C4-2B (cell line): Measurements from ENCODE around the gene TTC34.
"Not testable (repeated sequence)": the region's sequence is repeated elsewhere in the genome, so short reads cannot be mapped to it uniquely, and the experiment has no call there.

Source experiments
- CTCF ChIP-seq: fragments of 450-650 bp; conservative IDR thresholded peaks from 2 replicates; pipeline ENCODE4 v1.5.1; 2017; ENCODE audit warnings: mild to moderate bottlenecking
- ZFX ChIP-seq: fragments of 450-650 bp; IDR thresholded peaks from 2 replicates; pipeline ENCODE4 v1.6.1; 2017

GRCh38 chr1:2755426-2755825, 46.1 kb downstream of the TTC34 start:
- not testable (repeated sequence) for TF ChIP-seq CTCF, ZFX
